Activated T-cell treated with anti-CD3 and anti-CD28 coated beads, Interleukin-2, amount 50 U/mL, for 1 hour (primary cell): ENCODE data around the gene TACC3.

Experiments used
- DNase-seq: peaks from one replicate; pipeline ENCODE4 v3.0.0-alpha.2; 2020

The TACC3 gene

DNA sequence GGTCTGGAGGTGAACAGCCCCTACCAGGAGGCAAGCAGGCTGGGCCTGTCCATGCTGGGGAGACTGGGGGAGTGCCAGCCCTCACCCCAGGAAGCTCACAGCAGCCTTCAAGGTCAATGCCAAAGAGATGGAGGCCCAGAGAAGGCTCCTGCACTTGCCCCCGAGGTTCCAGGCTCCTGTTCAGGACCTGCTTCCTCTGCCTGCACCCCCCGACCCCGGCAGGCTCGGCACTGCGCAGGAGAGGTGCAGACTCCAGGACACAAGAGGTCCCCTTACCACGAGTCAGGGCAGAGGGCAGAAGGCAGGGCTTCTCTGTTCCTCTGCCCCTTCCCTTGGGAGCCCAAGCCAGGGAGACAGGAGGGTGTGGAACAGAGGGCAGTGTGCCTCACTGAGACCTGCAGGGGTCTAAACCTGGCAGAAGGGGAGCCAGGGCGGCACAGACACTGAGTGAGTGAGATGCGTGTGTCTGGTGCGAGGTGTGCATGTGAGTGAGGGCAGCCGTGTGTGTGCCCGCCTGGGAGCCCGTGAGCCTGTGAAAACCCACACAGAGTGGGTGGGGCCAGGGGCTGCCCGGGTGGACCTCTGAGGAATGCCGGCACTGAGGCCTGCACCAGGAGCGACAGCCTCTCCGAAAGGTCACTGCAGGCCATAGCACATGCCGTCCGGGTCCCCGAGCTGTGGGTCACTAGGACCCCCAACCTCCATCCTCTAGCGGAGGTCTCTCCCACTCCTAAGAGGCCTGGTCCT is 41.1 kb downstream of the TACC3 start:
- no peak for DNase-seq

DNA sequence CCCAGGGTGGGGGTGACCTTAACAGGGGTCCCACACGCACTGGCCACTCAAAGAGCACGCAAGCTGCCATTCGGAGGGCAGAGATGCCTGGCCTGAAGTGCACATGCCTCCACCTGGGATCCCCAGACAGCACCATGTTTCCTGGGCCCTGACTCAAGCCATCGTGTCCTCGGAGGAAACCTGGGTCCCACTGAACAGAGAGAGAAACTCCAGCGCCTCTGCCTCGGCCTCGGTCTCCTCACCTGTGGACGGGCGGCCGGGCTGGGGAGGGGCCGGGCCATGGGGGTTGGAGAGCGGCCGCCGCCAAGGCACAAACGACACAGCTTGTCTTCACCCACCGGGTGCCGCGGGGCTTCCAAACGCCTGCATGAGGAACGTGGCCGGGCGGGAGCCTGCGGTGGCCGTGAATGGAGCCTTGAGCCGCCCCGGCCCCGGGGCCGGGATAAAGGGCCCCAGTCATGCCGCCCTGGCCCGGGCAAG is 41.8 kb downstream of the TACC3 start:
- no peak for DNase-seq

DNA sequence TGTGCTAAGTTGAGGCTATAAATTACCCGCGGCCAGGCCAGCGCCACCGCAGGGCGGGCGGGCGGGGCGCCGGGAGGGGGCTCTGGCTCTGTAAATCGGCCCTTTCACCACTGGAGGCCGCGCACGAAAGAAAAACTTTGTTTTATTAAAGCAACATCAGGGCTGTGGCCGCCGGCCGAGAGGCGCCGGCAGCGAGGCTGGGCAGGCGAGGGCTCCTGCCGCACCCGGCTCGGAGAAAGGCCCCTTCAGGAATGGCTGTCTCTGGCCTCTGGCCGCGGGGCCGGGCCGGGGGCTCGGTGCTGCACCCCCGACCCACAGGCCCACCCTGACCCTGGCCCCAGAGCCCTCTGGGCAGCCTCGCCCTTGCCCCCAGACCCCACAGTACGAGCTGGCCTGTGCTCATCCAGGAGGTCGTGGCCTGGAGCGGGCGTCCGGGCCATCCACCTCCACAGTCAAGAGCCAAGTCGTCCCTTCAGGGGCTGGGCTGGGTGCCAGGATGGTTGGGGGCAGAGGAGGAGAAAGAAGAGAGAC is 42.3 kb downstream of the TACC3 start:
- DNase-seq: no peak

DNA sequence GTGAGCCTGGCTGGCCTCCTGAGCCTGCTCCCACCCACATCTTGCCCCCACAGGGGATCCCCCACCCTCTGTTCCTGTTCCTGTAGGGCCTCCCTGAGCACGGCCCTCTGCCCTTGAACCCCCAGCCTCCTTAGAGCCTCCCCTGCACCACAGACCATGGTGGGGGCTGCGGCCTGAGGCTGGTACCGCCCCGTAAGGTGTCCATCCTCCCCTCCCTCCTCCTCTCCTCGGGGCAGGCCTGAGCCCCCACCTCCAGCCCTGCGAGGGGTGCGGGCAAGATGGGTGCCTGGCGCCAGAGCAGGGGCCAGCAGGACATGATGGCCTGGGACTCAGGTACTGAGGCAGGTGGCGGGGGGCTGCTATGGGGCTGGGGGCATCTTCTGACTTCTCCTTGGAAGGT is 43.3 kb downstream of the TACC3 start:
- DNase-seq: no peak

DNA sequence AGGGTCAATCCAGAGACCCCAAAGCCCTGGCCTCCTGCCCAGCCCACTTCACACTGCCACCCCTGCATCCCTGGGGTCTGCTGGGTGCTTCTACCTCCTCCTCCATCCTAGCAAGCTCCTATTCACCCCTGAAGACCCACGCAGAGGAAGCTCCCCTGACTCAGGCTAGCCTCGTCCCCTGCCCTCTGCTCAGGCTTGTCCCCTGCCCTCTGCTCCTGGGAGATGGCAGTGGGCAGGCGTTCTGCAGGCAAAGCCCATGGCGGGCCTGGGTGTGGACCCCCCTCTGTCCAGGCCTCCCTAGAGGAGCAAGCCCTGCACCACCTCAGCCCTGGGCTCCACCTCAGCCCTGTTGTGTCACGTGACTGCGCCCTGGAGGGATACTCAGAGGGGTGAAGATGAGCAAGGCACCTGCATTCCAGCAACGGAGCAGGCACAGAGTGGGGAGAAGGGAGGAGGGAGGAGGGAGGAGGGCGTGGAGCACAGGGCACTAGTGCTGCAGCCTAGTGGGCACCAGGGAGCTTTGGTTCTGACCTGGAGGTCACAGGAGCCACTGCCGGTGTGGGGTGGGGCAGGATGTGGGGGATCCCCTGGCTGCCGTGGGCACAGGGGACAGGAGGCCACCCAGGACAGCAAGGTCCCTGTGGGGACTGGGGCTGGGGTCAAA is 44.2 kb downstream of the TACC3 start:
- no peak for DNase-seq

DNA sequence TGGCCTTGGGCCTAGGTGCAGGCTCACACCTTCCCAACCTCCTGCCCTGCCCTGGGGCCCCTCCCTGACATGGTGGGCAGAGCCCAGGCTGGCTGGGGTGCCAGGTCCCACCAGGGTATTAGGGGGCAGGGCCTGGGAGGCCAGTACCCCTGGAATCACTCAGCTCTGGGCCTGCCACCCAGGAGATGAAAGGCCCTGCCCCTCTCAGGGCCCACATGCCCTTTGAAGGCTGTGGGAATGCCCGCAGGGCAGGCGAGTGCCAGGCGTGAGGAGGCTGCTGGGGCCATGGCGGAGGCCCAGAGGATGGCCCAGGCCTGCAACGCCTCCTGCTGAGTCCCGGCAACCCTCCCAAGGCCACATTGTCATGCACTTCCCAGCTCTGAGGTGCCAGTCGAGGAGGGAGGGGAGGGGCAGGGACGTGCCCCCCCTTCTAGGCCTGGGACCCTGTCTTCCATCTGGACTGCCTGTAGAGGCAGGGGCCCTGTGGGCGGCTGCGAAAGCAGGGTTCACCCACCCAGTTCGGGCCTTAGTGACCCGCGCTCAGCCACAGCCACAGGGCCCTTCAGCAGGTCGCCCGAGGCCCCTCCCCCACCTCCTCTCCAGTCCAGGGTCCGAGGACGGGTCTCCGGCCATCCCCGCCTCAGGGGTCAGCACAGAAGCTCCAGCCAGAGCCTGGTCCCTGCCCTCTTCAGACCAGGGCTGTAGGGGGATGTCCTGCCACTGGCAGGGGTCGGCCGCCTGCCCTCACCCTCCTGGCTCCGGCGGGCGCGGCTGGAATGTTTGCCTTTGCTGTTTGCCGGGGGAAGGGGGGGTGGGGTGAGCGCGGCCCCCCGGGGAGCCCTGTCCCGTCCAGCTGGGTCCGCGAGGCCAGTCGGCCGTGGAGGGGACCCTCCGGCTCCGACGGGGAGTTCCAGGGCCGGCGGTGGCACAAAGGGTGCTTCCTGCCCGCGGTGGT is 45.1 kb downstream of the TACC3 start:
- no peak for DNase-seq

DNA sequence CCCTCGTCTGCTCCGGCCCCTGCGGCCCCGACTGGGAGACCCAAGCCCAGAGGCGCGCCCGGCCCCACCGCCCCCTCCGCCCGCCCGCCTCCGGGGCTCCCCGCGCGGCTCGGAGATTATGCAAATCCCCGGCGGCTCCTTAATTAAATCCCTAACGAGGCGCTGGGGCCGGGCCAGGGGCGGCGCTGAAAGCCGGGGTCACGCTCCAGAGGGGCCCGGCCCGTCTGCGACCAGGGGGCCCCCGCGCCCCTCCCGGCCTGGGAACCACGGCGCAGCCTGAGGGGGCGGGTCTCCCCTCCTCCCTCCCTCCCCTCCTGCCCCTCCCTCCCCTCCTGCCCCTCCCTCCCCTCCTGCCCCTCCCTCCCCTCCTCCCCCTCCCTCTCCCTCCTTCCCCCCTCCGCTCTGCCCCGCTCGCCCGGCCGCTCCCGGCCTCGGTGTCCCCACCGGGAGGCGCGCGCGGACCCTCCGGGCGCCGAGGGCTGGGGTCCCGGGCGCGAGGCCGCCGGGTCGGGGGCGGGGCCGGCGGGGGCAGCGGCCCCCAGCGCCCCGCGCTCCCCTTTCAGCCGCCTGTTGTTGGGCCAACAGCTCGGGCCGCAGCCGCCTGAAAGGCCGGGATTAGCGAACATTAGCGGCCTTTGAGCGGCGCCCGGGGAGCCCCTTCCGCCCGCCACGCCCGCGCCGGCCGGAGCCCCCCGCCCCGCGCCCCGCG is 45.9 kb downstream of the TACC3 start:
- DNase-seq: peak; percentile 31

DNA sequence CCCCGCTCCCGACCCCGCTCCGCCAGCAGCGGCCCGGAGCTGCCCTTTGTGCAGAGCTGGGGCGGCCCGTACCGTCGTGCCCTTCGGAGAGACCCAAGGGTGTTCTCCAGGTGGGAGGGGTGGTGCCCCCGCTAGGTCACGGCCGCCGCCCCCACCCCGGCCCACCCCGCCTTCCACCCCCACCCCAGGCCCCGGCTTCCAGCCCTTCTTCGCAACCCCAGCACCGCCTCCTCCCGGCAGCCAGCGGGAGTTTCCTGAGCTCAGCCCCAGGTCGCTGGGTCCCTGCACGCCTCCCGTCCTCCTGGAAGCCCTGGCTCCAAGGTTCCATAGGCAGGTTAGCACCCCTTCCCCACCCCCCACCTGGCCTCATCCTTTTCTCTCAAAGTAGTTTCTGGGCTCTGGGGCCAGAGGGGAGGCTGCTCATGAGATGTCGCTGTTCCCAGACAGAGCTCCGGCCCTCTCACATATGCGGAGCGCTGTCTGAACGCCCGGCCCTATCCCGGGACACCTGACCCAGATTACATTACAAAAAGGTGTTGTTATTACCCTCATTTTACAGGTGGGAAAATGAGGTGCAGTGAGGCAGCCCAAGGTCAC is 46.5 kb downstream of the TACC3 start:
- DNase-seq: peak; percentile 45

DNA sequence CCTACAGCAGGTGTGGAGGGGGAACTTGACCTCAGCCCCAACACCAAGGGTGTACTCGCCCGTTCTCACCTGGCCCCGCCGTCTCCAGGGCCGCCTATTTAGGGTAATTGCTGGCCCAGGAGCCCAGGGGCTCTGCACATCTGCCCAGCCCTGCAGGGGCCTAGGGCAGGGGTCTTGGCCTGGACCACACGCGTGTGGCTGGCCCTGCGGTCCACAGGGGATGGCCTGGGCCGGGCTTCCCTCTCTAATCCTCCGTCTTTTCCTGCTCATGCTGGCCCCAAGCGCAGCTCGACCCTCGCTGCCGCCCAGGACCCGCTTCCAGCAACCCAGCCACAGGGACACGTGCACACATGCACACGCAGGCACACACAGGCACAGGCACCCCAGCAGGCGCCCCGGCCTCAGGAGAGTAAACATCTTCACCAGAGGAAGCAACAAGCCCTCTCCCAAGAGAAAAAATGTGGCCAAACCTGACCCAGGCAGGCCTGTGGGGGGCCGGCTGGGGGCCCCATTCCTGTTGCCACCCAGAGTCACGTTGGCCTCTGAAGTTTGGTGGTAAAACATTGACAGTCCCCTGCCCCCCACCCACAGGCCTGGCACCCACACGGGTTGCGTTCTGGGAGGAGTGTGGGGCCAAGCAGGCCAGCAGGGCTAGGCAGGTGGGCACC is 47.2 kb downstream of the TACC3 start:
- no peak for DNase-seq

DNA sequence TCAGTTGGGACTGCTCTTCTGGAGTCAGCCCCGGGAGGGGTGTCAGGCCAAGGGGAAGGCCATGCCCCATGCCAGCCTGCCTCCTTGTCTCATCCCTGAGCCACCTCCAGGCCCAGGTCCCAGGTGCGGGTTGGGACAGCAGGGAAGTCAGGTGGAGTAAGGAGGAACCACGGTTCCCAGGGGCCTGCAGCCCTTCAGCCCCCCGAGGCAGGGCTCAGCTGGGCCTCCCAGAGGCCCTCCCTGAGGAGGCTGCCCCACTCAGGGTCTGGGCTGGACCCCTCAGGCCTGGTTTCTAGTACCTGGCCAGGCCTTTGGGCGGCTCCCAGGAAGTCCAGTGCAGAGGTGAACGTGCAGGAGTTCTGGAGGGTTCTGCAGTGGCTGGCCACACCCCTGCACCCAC is 48.4 kb downstream of the TACC3 start:
- no peak for DNase-seq

DNA sequence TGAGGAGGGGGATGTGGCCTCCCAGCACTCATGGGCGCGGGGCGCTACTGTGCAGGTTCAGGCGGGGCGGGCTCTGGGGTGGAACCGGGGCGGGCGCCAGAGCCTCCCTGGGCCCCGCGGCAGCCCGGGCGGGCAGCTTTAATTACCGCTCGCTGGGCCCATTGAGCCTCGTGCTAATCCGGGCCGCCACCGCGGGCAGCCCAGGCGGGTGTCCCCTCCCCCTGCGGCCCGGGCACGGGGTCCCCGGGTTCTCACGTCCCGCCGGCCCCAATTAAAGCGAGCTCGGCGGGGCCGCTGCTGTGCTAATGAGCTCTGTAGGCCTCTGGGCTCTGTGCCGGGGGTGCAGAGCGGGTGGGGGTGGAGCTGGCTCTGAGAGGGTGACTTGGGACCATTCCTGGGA is 48.9 kb downstream of the TACC3 start:
- DNase-seq: no peak

DNA sequence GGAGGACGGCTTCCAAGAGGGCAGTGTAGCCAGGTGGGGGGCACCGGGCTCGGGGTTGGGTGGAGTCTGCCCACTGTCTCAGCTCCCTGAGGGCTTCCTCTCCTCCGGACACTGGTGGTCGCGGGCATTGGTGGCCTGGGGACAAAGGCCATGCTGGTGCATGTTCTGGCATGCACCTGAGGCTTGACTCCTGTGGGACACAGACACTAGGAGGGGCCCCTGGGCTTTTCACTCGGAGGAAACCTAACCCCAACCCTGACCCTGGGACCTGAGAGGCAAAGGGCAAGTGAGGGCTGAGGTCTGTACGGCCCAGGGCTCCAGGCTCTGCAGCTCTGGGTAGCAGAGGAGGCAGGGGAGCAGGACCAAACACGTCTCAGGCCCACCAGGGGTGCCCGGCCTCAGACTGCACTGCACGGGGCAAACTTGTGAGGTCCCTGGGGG is 49.5 kb downstream of the TACC3 start:
- no peak for DNase-seq

DNA sequence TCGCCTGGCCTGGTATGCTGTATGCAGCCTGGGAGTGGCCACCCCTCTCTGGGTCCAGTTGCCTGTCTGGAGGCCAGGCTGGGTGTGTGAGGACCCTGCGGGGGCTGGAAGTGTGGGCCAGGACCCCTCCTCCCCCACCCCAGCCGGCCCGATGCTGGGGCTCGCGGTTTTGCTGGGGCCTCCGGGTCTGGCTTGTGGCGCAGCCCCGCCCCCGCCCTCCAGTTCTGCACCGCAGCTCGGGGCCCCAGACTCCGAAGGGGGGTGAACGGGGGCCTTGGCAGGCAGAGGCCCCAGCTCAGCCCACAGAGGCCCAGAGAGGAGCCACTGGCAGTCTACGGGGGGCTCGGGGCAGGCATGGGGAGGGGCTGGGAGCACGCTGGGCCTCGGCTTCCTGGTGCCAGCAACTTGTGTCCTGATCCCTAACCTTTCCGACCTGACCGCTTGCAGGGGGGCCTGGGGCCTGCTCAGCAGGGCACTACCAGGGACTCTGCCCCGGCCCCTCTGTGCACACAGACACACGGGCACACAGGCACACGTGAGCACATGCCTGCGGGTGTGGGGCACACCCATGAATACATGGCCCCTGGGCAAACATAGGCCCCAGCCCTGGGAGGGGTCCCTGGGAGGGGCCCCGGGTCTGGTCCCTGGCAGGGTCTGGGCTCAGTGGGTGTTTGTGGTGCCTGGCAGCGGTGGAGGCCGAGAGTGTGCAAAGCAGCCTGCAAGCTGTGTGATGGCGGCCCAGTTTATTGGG is 50.4 kb downstream of the TACC3 start:
- no peak for DNase-seq

DNA sequence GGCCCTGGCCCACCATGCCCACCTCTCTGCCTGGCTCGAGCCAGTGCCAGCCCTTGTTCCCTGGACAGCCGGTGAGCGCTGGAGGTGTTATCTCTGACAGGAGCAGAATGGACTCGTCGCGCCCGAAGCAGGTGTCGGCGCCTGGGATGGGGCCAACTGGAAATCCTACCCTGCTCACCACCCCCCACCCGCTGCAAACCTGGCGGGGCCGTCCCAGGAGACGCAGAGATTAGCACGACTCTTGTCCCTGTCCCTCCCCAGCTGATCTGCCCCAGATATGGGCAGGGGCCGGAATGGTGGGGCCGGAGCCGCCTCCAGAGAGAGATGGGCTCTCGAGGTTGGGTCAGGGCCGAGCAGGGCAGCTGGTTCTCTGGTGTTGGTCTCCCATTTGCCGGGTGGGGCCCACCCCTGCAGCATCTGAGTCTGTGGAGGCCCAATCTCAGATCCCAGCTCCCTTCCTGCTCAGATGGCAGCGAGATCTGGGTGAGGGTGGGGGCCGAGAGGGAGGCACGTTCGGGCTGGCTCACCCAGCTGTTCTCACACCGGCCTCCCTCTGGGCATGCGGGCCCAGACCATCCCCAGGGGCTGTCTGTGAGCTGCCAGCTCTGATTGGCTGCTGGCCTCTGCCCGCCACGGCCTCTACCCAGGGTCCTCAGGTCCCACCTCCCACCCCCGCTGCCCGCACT is 51.7 kb downstream of the TACC3 start:
- no peak for DNase-seq

DNA sequence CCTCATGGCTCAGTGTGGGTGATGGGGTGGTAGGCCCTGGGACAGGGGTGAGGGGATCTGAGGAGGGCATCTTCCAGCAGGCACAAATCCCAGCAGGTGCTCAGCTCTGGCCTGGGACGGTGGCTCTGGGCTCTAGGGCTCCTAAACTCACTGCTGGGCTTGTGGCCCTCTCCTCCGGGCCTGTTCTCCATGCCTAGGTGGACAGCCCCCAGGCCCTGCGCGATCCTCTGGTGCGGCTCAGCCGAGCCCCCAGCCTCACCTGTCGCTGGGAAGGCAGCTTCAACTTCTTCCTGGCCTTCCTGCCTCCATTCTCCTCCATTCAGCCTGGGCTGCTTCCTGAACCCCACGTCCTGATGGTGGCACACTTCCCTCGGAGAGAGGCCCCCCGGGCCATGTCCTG is 52.4 kb downstream of the TACC3 start:
- DNase-seq: no peak

DNA sequence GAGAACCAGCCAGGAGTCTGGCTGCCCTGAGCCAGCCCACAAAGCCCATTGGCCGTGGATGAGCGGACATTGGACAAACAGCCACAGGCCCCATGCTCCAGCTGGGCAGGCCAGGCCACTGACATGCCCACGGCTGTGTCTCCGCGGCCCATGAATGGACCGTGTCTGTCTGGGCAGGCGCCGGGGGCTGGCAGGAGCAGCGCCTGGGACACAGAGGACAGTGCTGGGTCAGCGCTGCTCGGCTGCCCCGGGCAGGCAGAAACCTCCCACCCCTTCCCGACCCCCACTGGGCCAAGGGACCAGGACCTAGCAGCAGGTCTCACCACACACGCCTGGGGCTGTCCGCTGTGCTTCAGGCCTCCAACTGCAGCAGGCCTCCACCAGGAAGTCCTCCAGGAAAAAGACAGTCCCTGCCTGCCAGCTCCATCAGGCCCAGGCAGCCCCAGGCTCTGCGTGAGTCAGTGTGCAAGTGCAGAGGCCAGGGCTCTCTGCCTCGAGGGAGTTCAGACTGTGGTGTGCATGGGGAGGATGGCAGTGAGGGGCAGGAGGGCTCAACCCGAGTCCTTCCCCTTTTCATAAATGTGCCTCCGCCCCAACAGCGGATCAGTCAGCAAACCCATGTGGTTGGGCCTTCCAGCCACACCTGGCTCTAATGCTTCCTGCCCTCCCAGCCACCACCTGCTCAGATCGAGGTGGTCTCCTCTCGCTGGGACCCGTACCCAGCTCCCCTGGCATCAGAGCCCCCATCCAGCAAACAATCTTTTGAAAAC is 54.6 kb downstream of the TACC3 start:
- DNase-seq: no peak

DNA sequence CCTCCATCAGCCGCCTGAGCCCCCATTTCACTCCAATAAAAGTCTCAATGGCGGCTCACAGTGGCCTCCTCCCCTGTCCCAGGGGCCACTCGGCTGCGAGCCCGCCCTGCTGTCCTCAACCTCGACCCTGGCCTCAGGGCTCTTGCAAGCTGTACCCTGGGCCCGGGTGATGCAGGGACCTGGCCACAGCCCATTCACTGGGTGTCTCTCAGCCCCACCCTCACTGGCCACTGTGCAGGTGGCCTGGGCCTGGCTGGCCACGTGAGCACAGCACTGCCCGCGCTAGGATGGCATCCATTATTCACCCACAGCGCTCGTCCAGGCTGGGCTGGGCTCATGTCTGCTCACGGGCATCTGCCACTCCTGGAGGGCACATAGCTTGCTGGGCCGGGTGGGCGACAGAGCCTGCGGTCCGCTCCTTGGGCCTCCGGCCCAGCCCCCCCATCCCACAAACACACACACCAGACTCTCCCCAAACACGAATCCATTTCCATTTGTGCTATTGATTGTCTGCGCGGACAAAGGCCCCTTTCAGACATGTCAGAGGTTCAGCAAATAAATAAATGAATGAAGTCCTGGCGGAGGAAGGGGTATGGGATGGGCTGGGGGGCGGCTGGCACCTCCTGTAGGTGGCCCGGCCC is 55.3 kb downstream of the TACC3 start:
- DNase-seq: no peak

DNA sequence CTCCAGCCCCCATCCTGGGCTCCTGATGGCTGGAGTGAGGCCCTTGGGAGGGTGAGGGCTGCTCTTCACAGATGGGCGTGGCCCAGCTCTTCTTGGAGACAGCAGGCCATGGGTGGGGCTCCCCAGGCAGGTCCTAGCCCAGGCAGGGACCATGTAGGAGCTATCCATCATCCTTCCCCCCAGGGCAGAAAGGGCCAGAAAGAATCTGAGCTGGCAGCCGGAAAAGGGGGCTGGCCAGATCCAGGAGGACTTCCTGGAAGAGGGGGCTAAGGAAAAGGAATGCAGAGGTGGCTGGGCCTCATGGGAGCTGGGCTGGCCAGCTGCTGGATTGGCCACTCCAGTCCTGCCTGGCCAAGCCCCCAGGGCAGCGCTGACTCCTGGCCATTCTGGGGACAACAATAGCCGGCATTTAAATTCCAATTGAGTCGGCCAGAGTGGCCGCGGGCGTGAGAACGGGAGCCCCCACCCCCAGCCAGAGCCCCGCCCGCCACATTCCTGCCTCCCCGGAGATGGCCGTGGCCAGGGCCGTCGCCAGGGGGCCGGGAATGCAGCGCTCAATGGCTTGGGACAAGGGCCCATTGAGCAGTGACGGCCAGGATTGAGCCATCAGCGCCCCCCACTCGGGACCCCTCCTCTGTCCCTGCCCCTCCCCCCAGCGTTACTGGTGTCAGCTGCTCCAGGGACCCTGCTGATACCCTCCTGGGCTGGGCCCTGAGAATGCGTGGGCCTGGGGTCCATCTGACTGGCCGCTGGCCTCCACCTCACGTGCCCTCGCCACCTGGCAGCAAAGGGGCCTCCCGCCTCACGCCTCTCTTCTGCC is 56.7 kb downstream of the TACC3 start:
- no peak for DNase-seq
